BE2C (cell line): ENCODE data around the gene RUNX3.

Experiments used
- DNase-seq: peaks from one replicate; pipeline ENCODE4 v3.0.0-alpha.2; 2020
- H3K27me3 ChIP-seq: fragments of 250-450 bp; sonication (Bioruptor Pico); 2 replicates; pipeline ENCODE4 v1.5.1; 2020; ENCODE audit warnings: mild to moderate bottlenecking
- H3K36me3 ChIP-seq: fragments of 250-450 bp; sonication (Bioruptor Pico); 2 replicates; pipeline ENCODE4 v1.5.1; 2020; ENCODE audit warnings: mild to moderate bottlenecking
- H3K4me1 ChIP-seq: fragments of 250-450 bp; sonication (Bioruptor Pico); 2 replicates; pipeline ENCODE4 v1.5.1; 2020
- H3K4me3 ChIP-seq: 2 replicates; pipeline ENCODE4 v1.5.1; 2011; ENCODE audit warnings: low read depth, low read length
- H3K9me3 ChIP-seq: fragments of 250-450 bp; sonication (Bioruptor Pico); 2 replicates; pipeline ENCODE4 v1.5.1; 2020
- CTCF ChIP-seq: IDR thresholded peaks from 2 replicates; pipeline ENCODE4 v1.5.1; 2012; ENCODE audit warnings: mild to moderate bottlenecking, low read depth, low read length

RUNX3 gene

GRCh38 chr1:24901791-24902470 is 28.1 kb downstream of the RUNX3 start:
- H3K4me3 ChIP-seq = no peak overlapping the region
- H3K4me1 ChIP-seq = no peaks in the 10 kb centered on the region
- H3K9me3 ChIP-seq = no peaks in the 10 kb centered on the region
- H3K27me3 ChIP-seq = no peaks in the 10 kb centered on the region
- no peaks in the 10 kb centered on the region for H3K36me3 ChIP-seq
- no peak for TF ChIP-seq CTCF
- DNase-seq = no peak

GRCh38 chr1:24900985-24901781 is 28.9 kb downstream of the RUNX3 start:
- Histone ChIP-seq H3K9me3 (no peaks in the 10 kb centered on the region), H3K4me3 (no peak overlapping the region), H3K36me3 (no peaks in the 10 kb centered on the region), H3K27me3 (no peaks in the 10 kb centered on the region), H3K4me1 (no peaks in the 10 kb centered on the region)
- no peak for DNase-seq
- no peak for TF ChIP-seq CTCF

GRCh38 chr1:24900486-24900849 is 29.6 kb downstream of the RUNX3 start:
- Histone ChIP-seq H3K4me3 (no peak overlapping the region), H3K36me3 (no peaks in the 10 kb centered on the region), H3K27me3 (no peaks in the 10 kb centered on the region), H3K9me3 (no peaks in the 10 kb centered on the region), H3K4me1 (no peaks in the 10 kb centered on the region)
- no peak for DNase-seq
- no peak for TF ChIP-seq CTCF

GRCh38 chr1:24899581-24900485 is 30.2 kb downstream of the RUNX3 start:
- DNase-seq = no peak

GRCh38 chr1:24898909-24899439 is 31.1 kb downstream of the RUNX3 start:
- Histone ChIP-seq H3K4me3 (no peak overlapping the region), H3K36me3 (no peaks in the 10 kb centered on the region), H3K27me3 (no peaks in the 10 kb centered on the region), H3K4me1 (no peaks in the 10 kb centered on the region), H3K9me3 (no peaks in the 10 kb centered on the region)
- DNase-seq = no peak
- TF ChIP-seq CTCF = no peak

More at GRCh38 chr1:24899581-24900485, 30.2 kb downstream of the RUNX3 start:
- Histone ChIP-seq H3K36me3 (no peaks in the 10 kb centered on the region), H3K4me1 (no peaks in the 10 kb centered on the region), H3K9me3 (no peaks in the 10 kb centered on the region), H3K4me3 (no peak overlapping the region), H3K27me3 (no peaks in the 10 kb centered on the region)
- TF ChIP-seq CTCF = no peak
